ENCODE measurements around the gene NEXN. TPM values are rescaled to one million over a fixed set of nuclear protein-coding genes. Genes with fewer than 3 reads are reported as not detected.

The NEXN gene
- total and polyA plus RNA-seq, 2 donors (not counting 1 experiment from before 2014, with no cell fraction given): 0.07 to 0.81 TPM

DNA sequence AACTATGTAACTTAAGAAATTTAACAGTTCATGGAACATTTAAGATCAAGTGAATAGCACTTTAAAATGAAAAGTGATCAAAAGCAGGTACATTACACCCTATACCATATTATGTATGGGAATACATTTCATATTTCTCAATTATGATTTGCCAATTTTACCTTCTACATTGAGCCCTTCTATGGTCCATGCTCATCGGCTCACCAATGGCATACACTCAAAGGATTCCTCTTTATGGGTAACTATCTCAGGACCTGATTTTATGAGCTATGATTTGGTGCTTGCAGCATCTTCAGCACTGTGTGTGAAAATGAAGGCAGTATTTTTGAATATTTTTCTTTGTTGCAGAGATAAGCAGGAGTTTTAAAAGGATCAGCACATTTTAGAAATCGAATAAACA is 56.9 kb downstream of the NEXN start:
- intact Hi-C loops (cut with micrococcal nuclease): no loop called here
- peaks cover 3 to 42% of the 10 kb centered on the region in 2 experiments for H3K36me3 ChIP-seq (replicated peaks in 1 of 2; ENCODE audit: control extremely low read depth in 1 of 2, control insufficient read depth in 1 of 2, extremely low read depth in 1 of 2, insufficient read depth in 2 of 2, low read length in 1 of 2)
- H4K20me1 ChIP-seq (ENCODE audit: control insufficient read depth, insufficient read depth, low read length, poor library complexity, severe bottlenecking): peaks cover 9% of the 10 kb centered on the region
- DNase-seq (no peak), ATAC-seq (ENCODE audit: low read depth) (no peak)
- Mint-ChIP-seq H3K4me3 (no peak overlapping the region), H3K27me3 (no peaks in the 10 kb centered on the region), H3K9me3 (ENCODE audit: insufficient read depth) (no peaks in the 10 kb centered on the region), H3K4me1 (peaks cover 22% of the 10 kb centered on the region), H3K27ac (peak overlapping the region; percentile 41)
- H3K9me3 ChIP-seq (ENCODE audit: control extremely low read depth in 1 of 3, control insufficient read depth in 2 of 3, insufficient read depth in 1 of 3, low read length in 2 of 3): no peaks in the 10 kb centered on the region
- H3K9ac ChIP-seq (ENCODE audit: low read length): no peak overlapping the region
- ChIA-PET CTCF (interaction anchor here (1.3 kb wide), 1 partner anchor 10 kb away, joined by 3 read pairs; no protein-coding TSS in a partner anchor), POLR2A (no interaction called here)
- WGBS (ENCODE audit: insufficient coverage): no CpG with 5 or more reads among the region's 2 CpGs
- TF ChIP-seq, protein P1, sequence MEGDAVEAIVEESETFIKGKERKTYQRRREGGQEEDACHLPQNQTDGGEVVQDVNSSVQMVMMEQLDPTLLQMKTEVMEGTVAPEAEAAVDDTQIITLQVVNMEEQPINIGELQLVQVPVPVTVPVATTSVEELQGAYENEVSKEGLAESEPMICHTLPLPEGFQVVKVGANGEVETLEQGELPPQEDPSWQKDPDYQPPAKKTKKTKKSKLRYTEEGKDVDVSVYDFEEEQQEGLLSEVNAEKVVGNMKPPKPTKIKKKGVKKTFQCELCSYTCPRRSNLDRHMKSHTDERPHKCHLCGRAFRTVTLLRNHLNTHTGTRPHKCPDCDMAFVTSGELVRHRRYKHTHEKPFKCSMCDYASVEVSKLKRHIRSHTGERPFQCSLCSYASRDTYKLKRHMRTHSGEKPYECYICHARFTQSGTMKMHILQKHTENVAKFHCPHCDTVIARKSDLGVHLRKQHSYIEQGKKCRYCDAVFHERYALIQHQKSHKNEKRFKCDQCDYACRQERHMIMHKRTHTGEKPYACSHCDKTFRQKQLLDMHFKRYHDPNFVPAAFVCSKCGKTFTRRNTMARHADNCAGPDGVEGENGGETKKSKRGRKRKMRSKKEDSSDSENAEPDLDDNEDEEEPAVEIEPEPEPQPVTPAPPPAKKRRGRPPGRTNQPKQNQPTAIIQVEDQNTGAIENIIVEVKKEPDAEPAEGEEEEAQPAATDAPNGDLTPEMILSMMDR (IDR thresholded peaks at IDR 0.05): no peak
- no peak overlapping the region for H3K4me2 ChIP-seq (replicated peaks; ENCODE audit: low read depth, low read length, poor library complexity, severe bottlenecking)
- no peak overlapping the region for H3K27ac ChIP-seq (ENCODE audit: low read length in 2 of 2)
- no peaks in the 10 kb centered on the region for H3K27me3 ChIP-seq (replicated peaks in 1 of 4; ENCODE audit: control extremely low read depth in 1 of 4, control insufficient read depth in 3 of 4, insufficient read depth in 4 of 4, low read length in 3 of 4)
- H3K79me2 ChIP-seq (ENCODE audit: control insufficient read depth, insufficient read depth, low read length): peaks cover 4% of the 10 kb centered on the region
- H3K4me1 ChIP-seq (ENCODE audit: control insufficient read depth in 2 of 2, insufficient read depth in 2 of 2, low read length in 2 of 2): peaks cover 11 to 18% of the 10 kb centered on the region in 2 donors
- no peak overlapping the region for H3K4me3 ChIP-seq (ENCODE audit: control extremely low read depth in 1 of 5, extremely low read depth in 1 of 5, insufficient read depth in 1 of 5, low read depth in 2 of 5, low read length in 4 of 5)
- H2AFZ ChIP-seq (ENCODE audit: insufficient read depth, low read depth, low read length, poor library complexity, severe bottlenecking): no peak overlapping the region

DNA sequence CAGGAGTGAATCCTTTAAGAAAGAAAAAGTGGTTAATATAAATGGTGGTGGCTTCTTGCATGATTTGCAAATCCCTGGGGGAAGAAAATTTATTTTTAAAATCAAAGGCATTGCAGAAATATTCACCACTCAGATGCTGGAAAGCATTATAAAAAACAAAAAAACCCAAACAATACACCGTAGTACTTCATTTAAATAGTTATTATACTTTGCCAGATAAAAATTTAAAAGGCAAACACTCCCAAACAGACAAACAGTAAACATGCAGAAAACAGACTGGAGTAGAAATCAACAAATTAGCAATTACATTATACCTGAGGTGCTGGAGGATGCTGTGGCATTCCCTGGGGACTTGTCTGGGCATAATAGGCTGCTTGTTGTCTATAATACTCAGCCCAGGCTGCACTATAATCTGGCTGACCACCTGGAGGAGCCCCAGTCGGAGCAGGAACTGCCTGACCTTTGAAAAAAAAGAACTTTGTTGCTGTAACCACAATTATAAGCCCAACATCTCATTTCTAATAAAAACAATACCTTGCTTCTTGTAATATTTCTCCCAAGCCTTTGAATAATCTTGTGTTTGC is 60.5 kb downstream of the NEXN start:
- Histone ChIP-seq H3K9me3 (ENCODE audit: control extremely low read depth in 1 of 3, control insufficient read depth in 2 of 3, insufficient read depth in 1 of 3, low read length in 2 of 3) (no peaks in the 10 kb centered on the region), H2AFZ (ENCODE audit: insufficient read depth, low read depth, low read length, poor library complexity, severe bottlenecking) (no peak overlapping the region), H3K79me2 (ENCODE audit: control insufficient read depth, insufficient read depth, low read length) (peaks cover 17% of the 10 kb centered on the region), H3K36me3 (replicated peaks in 1 of 2; ENCODE audit: control extremely low read depth in 1 of 2, control insufficient read depth in 1 of 2, extremely low read depth in 1 of 2, insufficient read depth in 2 of 2, low read length in 1 of 2) (peaks cover 3 to 67% of the 10 kb centered on the region in 2 experiments), H3K4me3 (ENCODE audit: control extremely low read depth in 1 of 5, extremely low read depth in 1 of 5, insufficient read depth in 1 of 5, low read depth in 2 of 5, low read length in 4 of 5) (no peak overlapping the region), H3K27me3 (replicated peaks in 1 of 4; ENCODE audit: control extremely low read depth in 1 of 4, control insufficient read depth in 3 of 4, insufficient read depth in 4 of 4, low read length in 3 of 4) (no peaks in the 10 kb centered on the region), H3K9ac (ENCODE audit: low read length) (no peak overlapping the region), H4K20me1 (ENCODE audit: control insufficient read depth, insufficient read depth, low read length, poor library complexity, severe bottlenecking) (peaks cover 11% of the 10 kb centered on the region), H3K4me2 (replicated peaks; ENCODE audit: low read depth, low read length, poor library complexity, severe bottlenecking) (no peak overlapping the region), H3K4me1 (ENCODE audit: control insufficient read depth in 2 of 2, insufficient read depth in 2 of 2, low read length in 2 of 2) (peaks cover 29 to 39% of the 10 kb centered on the region in 2 donors), H3K27ac (ENCODE audit: low read length in 2 of 2) (peak overlapping the region in 1 of 2 donors; percentile 4)
- intact Hi-C loops (cut with micrococcal nuclease): no loop called here
- Mint-ChIP-seq H3K4me1 (peaks cover 44% of the 10 kb centered on the region), H3K27ac (no peak overlapping the region), H3K4me3 (no peak overlapping the region), H3K27me3 (no peaks in the 10 kb centered on the region), H3K9me3 (ENCODE audit: insufficient read depth) (no peaks in the 10 kb centered on the region)
- WGBS (ENCODE audit: insufficient coverage): 0% methylated on average over 1 of the region's 2 CpGs
- CTCF ChIA-PET: no interaction called here
- ATAC-seq (ENCODE audit: low read depth) (peak; percentile 57), DNase-seq (peak; percentile 31)
- TF ChIP-seq EZH2 (IDR thresholded peaks at IDR 0.05; ENCODE audit: borderline replicate concordance, insufficient read depth, low read depth, low read length, poor library complexity, severe bottlenecking): no peak
- TF ChIP-seq, protein P1 (IDR thresholded peaks at IDR 0.05): no peak
- POLR2A ChIA-PET: no interaction called here

Data from B cell (primary cell).